Endothelial cell of umbilical vein (primary cell): Measurements from ENCODE around the gene RAB7A.
"Not testable (repeated sequence)": the region's sequence is repeated elsewhere in the genome, so short reads cannot be mapped to it uniquely, and the experiment has no call there.

Source experiments
- EZH2 ChIP-seq: IDR thresholded peaks from 2 replicates; pipeline ENCODE4 v1.6.1; 2012; ENCODE audit warnings: borderline replicate concordance, low read depth, mild to moderate bottlenecking, moderate library complexity, low read length, inconsistent platforms; ENCODE audit not compliant: severe bottlenecking
- MYC ChIP-seq: IDR thresholded peaks from one replicate; pipeline ENCODE4 v1.6.1; 2011; ENCODE audit warnings: mild to moderate bottlenecking, low read depth, low read length
- POLR2A ChIP-seq: IDR thresholded peaks from 2 replicates; pipeline ENCODE4 v1.6.1; 2012; ENCODE audit warnings: low read depth, mild to moderate bottlenecking, control low read depth, low read length
- POLR2AphosphoS5 ChIP-seq: IDR thresholded peaks from 2 replicates; pipeline ENCODE4 v1.6.1; 2012; ENCODE audit warnings: low read depth, mild to moderate bottlenecking, control low read depth, low read length, moderate library complexity; ENCODE audit not compliant: insufficient read depth
- TF ChIP-seq, protein P1 (sequence below), 2 donors: IDR thresholded peaks; 1 replicate in 1 of 2; 2 replicates in 1 of 2; pipeline ENCODE4 v1.5.1; 2011; ENCODE audit warnings: low read length in 2 of 2, mild to moderate bottlenecking in 2 of 2, moderate library complexity in 2 of 2, control low read depth in 1 of 2, inconsistent platforms in 1 of 2, low read depth in 1 of 2; ENCODE audit not compliant: insufficient read depth in 1 of 2; ENCODE audit errors: extremely low read depth in 1 of 2

GRCh38 chr3:128830762-128831161 lies 104.8 kb downstream of the RAB7A start:
- TF ChIP-seq, protein P1, sequence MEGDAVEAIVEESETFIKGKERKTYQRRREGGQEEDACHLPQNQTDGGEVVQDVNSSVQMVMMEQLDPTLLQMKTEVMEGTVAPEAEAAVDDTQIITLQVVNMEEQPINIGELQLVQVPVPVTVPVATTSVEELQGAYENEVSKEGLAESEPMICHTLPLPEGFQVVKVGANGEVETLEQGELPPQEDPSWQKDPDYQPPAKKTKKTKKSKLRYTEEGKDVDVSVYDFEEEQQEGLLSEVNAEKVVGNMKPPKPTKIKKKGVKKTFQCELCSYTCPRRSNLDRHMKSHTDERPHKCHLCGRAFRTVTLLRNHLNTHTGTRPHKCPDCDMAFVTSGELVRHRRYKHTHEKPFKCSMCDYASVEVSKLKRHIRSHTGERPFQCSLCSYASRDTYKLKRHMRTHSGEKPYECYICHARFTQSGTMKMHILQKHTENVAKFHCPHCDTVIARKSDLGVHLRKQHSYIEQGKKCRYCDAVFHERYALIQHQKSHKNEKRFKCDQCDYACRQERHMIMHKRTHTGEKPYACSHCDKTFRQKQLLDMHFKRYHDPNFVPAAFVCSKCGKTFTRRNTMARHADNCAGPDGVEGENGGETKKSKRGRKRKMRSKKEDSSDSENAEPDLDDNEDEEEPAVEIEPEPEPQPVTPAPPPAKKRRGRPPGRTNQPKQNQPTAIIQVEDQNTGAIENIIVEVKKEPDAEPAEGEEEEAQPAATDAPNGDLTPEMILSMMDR (IDR thresholded peaks at IDR 0.05; ENCODE audit: extremely low read depth in 1 of 2, insufficient read depth in 1 of 2, low read depth in 1 of 2, low read length in 2 of 2), result not testable (repeated sequence)
- not testable (repeated sequence) for TF ChIP-seq POLR2AphosphoS5, MYC, POLR2A, EZH2
